Stimulated activated CD8-positive, alpha-beta memory T cell treated with anti-CD3 and anti-CD28 coated beads, Interleukin-4, amount 100 ng/mL, for 1 hour (primary cell): ENCODE measurements around the gene HACD4.
"Not testable (repeated sequence)": the region's sequence is repeated elsewhere in the genome, so short reads cannot be mapped to it uniquely, and the experiment has no call there.

ENCODE experiments used
- DNase-seq, 2 donors: peaks; one replicate each; pipeline ENCODE4 v3.0.0-alpha.2; 2020; ENCODE audit warnings: low read depth in 2 of 2, low spot score in 1 of 2

Gene HACD4

DNA sequence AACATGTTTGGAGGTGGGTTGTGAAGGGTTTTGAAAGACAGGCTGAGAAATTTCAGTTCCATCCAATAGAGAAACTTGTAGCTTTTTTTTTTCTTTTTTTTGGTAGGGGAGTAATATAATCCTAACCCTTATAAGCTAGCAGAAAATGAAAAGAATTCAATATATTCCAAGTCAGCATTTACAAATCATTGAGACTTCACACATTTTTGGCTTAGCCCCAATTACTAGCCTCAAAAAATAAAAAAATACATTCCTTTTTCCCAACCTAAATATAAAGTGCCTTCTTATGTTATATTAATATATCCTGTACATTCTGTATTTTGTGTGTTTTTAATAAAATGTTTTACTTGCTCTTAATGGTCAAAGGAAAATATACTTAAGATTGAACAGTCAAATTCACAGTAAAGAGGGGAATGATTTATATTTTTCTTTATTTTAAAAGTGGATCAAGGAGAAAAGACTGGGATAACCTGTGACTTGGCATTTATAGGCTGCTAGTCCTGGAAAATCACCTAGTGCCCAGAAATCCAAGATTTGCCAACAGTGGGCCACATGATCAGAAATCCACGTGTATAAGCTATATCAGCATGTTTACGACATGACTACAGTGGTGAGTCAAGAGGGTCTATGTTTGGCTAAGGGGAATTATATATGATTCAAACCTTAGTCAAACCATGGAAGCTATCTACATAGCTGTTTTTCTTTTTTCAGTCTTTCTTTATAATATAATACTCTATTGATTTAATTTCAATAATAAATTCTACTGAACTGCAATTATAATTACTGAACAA, 14.5 kb downstream of the HACD4 start:
- no peak for DNase-seq

DNA sequence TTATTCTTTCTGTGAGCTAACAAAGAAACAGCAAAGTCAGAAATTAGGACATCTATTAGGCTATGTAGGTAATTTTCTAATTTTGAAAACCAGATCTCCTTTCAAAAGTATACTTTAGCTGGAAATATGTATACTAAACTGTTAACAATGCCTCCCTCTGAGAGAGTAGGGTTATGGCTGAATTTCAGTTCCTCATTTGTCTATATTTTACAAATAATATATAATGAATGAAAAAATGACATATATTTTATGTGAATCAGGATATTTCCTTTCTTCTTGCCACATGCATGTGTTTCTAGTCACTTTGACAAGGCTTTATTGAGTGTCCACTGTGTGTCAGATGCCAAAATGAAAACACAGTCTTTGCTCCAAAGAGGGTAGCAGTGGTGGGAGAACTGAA, 15.4 kb downstream of the HACD4 start:
- DNase-seq = no peak

- no peak for DNase-seq
These were observed 16.2 kb downstream of the HACD4 start for GRCh38 chr9:21015129-21015815.

- DNase-seq = no peak
These were observed 29.4 kb downstream of the HACD4 start for GRCh38 chr9:21002040-21002439.

DNA sequence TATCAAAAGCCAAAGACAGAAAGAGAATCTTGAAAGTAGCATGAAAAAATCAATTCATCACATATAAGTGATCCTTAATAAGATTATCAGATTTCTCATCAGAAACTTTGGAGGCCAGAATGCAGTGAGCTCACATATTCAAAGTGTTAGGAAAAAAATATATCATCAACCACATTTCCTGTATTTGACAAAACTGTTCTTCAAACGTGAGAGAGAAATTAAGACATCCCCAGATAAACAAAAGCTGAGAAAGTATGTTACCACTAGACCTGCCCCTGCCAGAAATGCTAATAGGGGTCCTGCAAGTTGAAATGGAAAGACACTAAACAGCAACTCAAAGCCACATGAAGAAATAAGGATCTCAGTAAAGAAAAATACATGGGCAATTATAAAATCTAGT, 29.9 kb downstream of the HACD4 start:
- no peak for DNase-seq

GRCh38 chr9:20997503-20998076, 33.9 kb downstream of the HACD4 start:
- no peak for DNase-seq

- DNase-seq = no peak
These were observed 34.6 kb downstream of the HACD4 start for GRCh38 chr9:20996809-20997208.

- no peak for DNase-seq
These were observed 35.8 kb downstream of the HACD4 start for GRCh38 chr9:20995616-20996015.

DNA sequence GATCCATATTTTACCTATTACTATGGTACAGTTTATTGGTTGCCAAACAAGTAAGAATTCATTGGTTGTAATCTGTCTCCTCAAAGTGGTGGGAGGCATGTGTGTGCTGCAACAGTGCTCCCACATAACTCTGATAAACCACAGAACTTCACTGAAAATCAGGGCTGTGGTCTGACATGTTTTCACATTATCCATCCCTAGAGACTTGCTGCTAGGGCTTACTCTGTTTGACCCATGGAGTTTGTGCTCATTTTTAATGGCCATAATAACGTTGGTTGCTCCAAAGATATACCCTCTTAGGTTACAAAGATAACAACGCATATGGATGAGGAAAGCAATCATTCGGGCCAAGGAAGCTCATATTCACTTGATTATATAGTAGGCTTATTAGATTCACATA, 37.0 kb downstream of the HACD4 start:
- no peak for DNase-seq

DNA sequence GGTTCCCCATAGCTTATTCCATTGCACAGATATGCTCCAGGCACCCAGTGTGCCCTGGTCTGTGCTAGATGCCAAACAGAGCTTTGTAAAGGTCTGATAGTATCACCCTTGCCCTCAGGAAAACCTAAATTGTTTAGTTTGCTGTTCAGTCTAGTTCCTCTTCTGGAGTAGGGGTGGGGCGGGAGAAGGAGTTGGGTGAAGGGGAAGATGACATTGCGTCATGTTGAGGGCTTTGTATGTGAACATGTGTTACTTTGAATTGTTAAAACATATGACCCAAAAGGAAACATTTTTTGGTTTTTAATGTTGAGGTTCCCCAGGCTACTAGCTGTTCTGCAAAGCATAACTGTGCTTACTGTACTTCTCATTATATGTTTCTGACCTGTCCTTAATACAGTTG, 40.6 kb downstream of the HACD4 start:
- DNase-seq = no peak

GRCh38 chr9:20989923-20990341, 41.5 kb downstream of the HACD4 start:
- no peak for DNase-seq

DNA sequence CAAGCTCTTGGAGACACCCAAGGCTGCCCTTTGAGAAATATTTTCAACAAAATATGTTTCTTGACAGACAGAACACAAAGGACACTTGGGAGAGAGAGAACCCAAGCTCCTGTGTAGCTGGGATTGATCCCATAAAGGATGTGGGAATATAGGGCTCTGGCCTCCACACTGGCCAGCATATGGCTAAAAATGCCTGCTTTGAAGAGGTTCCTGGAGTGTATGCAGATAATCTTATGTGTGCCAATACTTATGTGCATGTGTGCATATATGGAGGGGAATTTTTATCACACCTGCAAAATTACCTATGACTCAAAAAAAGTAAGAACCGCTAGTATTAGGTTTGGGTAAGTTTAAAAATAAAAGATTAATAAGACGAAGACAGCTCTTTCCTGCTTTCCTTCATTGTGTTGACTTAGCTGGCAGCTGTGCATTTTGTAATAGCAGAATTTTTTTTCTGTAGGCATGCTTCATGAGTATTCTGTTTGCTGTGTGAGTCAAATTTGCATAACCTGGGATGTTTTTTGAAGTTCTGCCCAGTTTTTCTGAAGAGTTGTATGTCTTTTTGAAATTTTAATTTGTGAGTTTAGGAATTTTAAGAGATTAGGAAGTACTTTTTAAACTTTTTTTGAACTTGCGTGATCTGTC, 42.6 kb downstream of the HACD4 start:
- no peak for DNase-seq

DNA sequence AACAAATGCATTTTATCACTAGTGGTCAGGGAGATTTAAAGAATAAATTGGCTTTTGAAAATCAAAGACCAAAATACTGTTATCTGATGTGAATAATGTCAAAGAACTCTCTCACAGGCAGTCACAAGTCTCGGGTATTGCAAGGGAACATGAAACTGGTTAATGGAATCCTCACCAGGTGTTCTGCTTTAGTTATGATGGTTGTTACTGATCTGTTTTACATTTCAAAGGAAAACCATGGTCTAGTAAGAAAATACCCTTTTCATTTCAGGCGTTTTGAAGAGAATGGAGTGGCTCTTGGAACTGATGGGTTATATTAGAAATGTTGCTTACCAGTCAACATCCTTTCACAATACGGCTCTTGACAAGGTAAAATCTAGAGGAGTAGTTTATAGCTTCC, 43.4 kb downstream of the HACD4 start:
- DNase-seq = no peak

DNA sequence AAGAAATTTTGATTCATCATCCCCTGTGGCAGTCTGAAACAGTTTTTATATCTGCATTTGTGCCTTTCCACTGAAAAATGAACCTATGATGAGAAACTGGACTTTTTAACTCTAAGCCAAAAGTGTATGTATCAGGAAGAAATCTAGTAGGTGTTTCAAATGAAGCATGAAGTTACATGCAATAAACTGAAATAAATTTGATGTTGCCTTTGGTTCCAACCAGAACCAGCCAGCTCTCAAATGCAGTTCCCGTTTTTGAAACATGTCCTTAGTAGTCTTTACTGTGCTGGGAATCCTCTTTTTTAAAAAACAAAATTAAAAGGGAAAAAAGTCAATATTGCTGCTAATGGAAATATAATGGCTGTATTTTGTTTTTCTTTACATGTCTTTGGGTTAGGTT, 43.9 kb downstream of the HACD4 start:
- no peak for DNase-seq

DNA sequence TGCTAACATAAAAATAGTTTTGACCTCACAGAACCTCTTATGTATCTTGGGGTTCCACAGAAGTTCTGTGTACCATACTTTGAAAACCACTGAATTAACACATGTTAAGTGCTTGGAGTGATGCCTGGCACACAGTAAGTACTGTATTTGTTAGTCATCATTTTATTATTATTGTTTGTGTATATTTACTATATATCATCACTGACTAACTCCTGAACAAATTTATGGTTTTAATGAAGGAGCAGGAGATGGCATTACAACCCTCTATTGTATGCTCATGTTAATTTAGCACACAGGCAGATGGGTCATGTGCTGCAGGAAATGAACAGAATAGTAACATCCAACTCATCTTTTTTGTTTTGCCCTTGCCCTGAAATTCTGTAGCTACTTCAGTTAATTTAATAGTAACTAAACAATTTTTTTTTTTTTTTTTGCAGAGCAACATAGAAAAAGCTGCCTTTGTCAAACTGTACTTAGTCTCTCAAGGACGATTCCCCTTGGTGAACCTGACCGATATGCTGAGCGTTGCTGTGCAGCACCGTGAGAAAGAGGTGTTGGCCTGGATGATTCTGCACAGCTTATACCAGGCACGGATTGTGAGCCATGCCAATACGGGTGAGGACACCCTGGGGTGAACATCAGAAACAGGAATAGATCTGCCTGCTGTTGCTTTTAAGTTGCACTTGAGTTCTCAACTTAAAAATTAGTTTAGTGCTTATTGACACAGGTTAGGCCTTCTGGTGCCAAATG, 45.4 kb downstream of the HACD4 start:
- DNase-seq = no peak

DNA sequence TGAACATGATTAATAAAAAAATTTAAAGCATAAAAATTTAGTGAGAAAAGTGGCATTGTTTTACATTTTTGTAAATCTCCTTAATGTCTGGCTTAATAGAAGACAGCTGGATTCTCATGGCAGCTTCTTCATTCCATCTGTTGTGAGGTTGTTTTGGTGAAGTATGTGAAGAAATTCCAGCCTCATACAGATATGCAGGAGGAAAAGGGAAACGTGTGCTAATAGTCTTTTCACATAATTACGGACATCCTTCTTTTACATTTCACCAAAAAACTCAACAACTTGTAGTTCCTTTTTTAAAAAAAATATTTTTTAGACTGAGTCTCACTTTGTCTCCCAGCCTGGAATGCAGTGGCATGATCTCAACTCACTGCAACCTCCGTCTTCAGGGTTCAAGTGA, 46.9 kb downstream of the HACD4 start:
- no peak for DNase-seq

DNA sequence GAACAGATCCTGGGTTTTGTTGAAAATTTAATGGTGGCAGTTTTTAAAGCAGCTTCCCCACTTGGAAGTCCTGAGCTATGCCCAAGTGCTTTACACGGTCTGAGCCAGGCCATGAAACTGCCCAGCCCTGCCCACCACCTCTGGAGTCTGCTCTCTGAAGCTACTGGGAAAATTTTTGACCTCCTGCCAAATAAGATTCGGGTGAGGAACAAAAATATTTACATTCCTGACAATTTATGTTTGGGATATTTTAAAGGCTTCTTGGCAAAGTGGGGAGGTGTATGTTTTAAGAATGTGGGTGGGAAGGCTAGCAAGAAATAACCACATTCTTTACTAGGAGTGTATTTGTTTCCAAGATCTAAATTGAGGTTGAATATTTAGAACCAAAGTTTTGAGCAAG, 50.0 kb downstream of the HACD4 start:
- DNase-seq = no peak

GRCh38 chr9:20980832-20981455, 50.5 kb downstream of the HACD4 start:
- DNase-seq = no peak

DNA sequence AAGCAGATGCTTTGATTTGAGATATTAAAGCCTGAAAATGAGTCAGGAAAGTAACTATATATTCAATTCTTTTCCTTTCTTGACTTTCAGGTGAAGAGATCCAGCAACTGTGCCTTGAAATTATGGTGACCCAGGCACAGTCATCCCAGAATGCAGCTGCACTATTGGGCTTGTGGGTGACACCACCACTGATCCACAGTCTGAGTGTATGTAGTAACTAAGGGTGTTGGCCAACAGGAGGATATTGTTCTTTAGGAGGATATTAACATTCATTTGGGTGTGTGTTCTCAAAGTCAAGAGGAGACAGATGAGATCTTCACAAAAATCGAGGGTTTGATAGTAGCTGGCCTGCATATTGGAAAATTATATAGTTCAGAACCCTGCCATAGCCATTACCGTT, 53.2 kb downstream of the HACD4 start:
- no peak for DNase-seq

GRCh38 chr9:20974191-20974938, 57.1 kb downstream of the HACD4 start:
- DNase-seq = not testable (repeated sequence)
